Hepatocyte (in vitro differentiated cells): ENCODE data around the gene ARSA. TPM values are rescaled to one million over a fixed set of nuclear protein-coding genes. Genes with fewer than 3 reads are reported as not detected.

Source experiments
- DNase-seq: peaks from one replicate; pipeline ENCODE4 v3.0.0-alpha.2; 2016; ENCODE audit warnings: low spot score
- H2AFZ ChIP-seq: fragments of 200-600 bp; sonication (generic); 2 replicates; pipeline ENCODE4 v1.6.0; 2016; ENCODE audit warnings: antibody characterized with exemption, mild to moderate bottlenecking
- H3K27ac ChIP-seq: fragments of 200-600 bp; sonication (generic); 2 replicates; pipeline ENCODE4 v1.5.1; 2016; ENCODE audit warnings: mild to moderate bottlenecking
- H3K27me3 ChIP-seq: fragments of 200-600 bp; sonication (generic); 2 replicates; pipeline ENCODE4 v1.6.1; 2016
- H3K36me3 ChIP-seq: fragments of 200-600 bp; sonication (generic); replicated peaks from 2 replicates; pipeline ENCODE4 v1.5.1; 2016; ENCODE audit warnings: low read depth; ENCODE audit not compliant: insufficient read depth
- H3K4me1 ChIP-seq: fragments of 200-600 bp; sonication (generic); 2 replicates; pipeline ENCODE4 v1.5.1; 2016; ENCODE audit warnings: mild to moderate bottlenecking, moderate library complexity; ENCODE audit not compliant: insufficient read depth
- H3K4me2 ChIP-seq: fragments of 200-600 bp; sonication (generic); 2 replicates; pipeline ENCODE4 v1.6.0; 2016
- H3K4me3 ChIP-seq: fragments of 200-600 bp; sonication (generic); 2 replicates; pipeline ENCODE4 v1.5.1; 2016; ENCODE audit warnings: mild to moderate bottlenecking
- H3K79me2 ChIP-seq: fragments of 200-600 bp; sonication (generic); 2 replicates; pipeline ENCODE4 v1.6.0; 2017; ENCODE audit warnings: mild to moderate bottlenecking
- H3K9me2 ChIP-seq: fragments of 200-600 bp; sonication (generic); replicated peaks from 2 replicates; pipeline ENCODE4 v1.6.0; 2017; ENCODE audit warnings: mild to moderate bottlenecking; ENCODE audit not compliant: insufficient read depth
- H3K9me3 ChIP-seq: fragments of 200-600 bp; sonication (generic); 2 replicates; pipeline ENCODE4 v1.5.1; 2016; ENCODE audit warnings: low read depth, mild to moderate bottlenecking
- H4K20me1 ChIP-seq: fragments of 200-600 bp; sonication (generic); 2 replicates; pipeline ENCODE4 v1.6.0; 2016; ENCODE audit warnings: mild to moderate bottlenecking; ENCODE audit not compliant: insufficient read depth, poor library complexity, severe bottlenecking
- CTCF ChIP-seq: fragments of 200-600 bp; sonication (generic); IDR thresholded peaks from 2 replicates; pipeline ENCODE4 v1.5.1; 2016; ENCODE audit warnings: antibody characterized with exemption, mild to moderate bottlenecking; ENCODE audit not compliant: poor library complexity
- EZH2 ChIP-seq: fragments of 200-600 bp; sonication (generic); IDR thresholded peaks from 2 replicates; pipeline ENCODE4 v1.6.1; 2016; ENCODE audit warnings: antibody characterized with exemption, mild to moderate bottlenecking, borderline replicate concordance
- EZH2phosphoT487 ChIP-seq: fragments of 200-600 bp; sonication (generic); IDR thresholded peaks from one replicate; pipeline ENCODE4 v1.6.1; 2018; ENCODE audit warnings: antibody characterized with exemption, mild to moderate bottlenecking, low read depth, moderate library complexity; ENCODE audit not compliant: unreplicated experiment, severe bottlenecking
- WGBS: methylation state at CpG from one replicate; pipeline ENCODE4 v1.1.6; 2016; ENCODE audit warnings: low lambda C conversion rate; ENCODE audit errors: missing lambda C conversion rate; 5-methylcytosine and 5-hydroxymethylcytosine counted together
- polyA plus RNA-seq: library from polyadenylated mRNA; unstranded; fragments of >200 nt; fragmentation: Nextera tagmentation; extraction: Ambion mirVana; gene quantifications from 2 replicates; pipeline ENCODE4 v1.2.1, GENCODE V29; 2016
- small RNA-seq: library from RNA; depleted of rRNA; stranded (forward); fragments of <200 nt; gene quantifications from one replicate; pipeline ENCODE3, GENCODE V24; 2014
- total RNA-seq: library from RNA; depleted of rRNA; stranded (reverse); fragments of >200 nt; gene quantifications from 2 replicates; pipeline ENCODE4 v1.2.3, GENCODE V29; 2014

ARSA gene
- total and polyA plus RNA-seq, 2 experiments from 2014 or later: 20.6 to 31.3 TPM

GRCh38 chr22:50576070-50576469 lies 51.9 kb downstream of the ARSA start:
- TF ChIP-seq EZH2 (no peak), CTCF (no peak), EZH2phosphoT487 (no peak)
- Histone ChIP-seq H3K27me3 (no peaks in the 10 kb centered on the region), H3K4me2 (no peak overlapping the region), H3K4me1 (no peaks in the 10 kb centered on the region), H3K4me3 (no peak overlapping the region), H3K27ac (no peak overlapping the region), H3K9me2 (no peaks in the 10 kb centered on the region), H3K79me2 (peaks cover 3% of the 10 kb centered on the region), H3K9me3 (no peaks in the 10 kb centered on the region), H2AFZ (no peak overlapping the region), H3K36me3 (no peaks in the 10 kb centered on the region), H4K20me1 (peaks cover 3% of the 10 kb centered on the region)
- 75% methylated on average over 5 of the region's 5 CpGs for WGBS
- DNase-seq: no peak

- H3K36me3 ChIP-seq: no peaks in the 10 kb centered on the region
- H3K9me2 ChIP-seq: no peaks in the 10 kb centered on the region
- H4K20me1 ChIP-seq: peaks cover 3% of the 10 kb centered on the region
- no peak overlapping the region for H3K27ac ChIP-seq
- no peak for DNase-seq
- WGBS: 97% methylated on average over 8 of the region's 8 CpGs
- H3K27me3 ChIP-seq: no peaks in the 10 kb centered on the region
- H3K9me3 ChIP-seq: no peaks in the 10 kb centered on the region
- no peaks in the 10 kb centered on the region for H3K79me2 ChIP-seq
- no peak overlapping the region for H3K4me2 ChIP-seq
- TF ChIP-seq EZH2phosphoT487 (no peak), CTCF (no peak), EZH2 (no peak)
- H3K4me1 ChIP-seq: no peaks in the 10 kb centered on the region
- H2AFZ ChIP-seq: no peak overlapping the region
- no peak overlapping the region for H3K4me3 ChIP-seq
Measured at GRCh38 chr22:50575426-50575941, 52.5 kb downstream of the ARSA start.

Small RNA genes within 50 kb of the gene (small RNA-seq; reads per million reads assigned to genes)
- not detected for gene RF00019

Other genes with a start within 250 kb of the ARSA start
- gene SBF1, start 153.1 kb downstream of the ARSA start, total RNA-seq: 26.1 and 34.5 TPM in 2 replicates
- gene SBF1, start 153.1 kb downstream of the ARSA start, polyA plus RNA-seq: 38.0 and 49.5 TPM in 2 replicates
- 3.0 and 4.1 TPM in 2 replicates for gene ADM2, start 146.6 kb downstream of the ARSA start, total RNA-seq
- gene ADM2, start 146.6 kb downstream of the ARSA start, polyA plus RNA-seq: 5.0 and 5.1 TPM in 2 replicates
- gene MIOX, start 141.3 kb downstream of the ARSA start, total RNA-seq: not detected in 2 replicates
- not detected in 2 replicates for gene MIOX, start 141.3 kb downstream of the ARSA start, polyA plus RNA-seq
- gene LMF2, start 120.5 kb downstream of the ARSA start, total RNA-seq: 22.4 and 32.8 TPM in 2 replicates
- gene LMF2, start 120.5 kb downstream of the ARSA start, polyA plus RNA-seq: 97.6 and 128 TPM in 2 replicates
- 24.4 and 25.6 TPM in 2 replicates for gene NCAPH2, start 119.9 kb downstream of the ARSA start, total RNA-seq
- gene NCAPH2, start 119.9 kb downstream of the ARSA start, polyA plus RNA-seq: 40.6 and 48.0 TPM in 2 replicates
- gene SCO2, start 102.6 kb downstream of the ARSA start, total RNA-seq: 2.0 and 4.1 TPM in 2 replicates
- gene SCO2, start 102.6 kb downstream of the ARSA start, polyA plus RNA-seq: 9.7 and 11.2 TPM in 2 replicates
- 36.6 and 46.4 TPM in 2 replicates for gene TYMP, start 98.1 kb downstream of the ARSA start, total RNA-seq
- gene TYMP, start 98.1 kb downstream of the ARSA start, polyA plus RNA-seq: 85.7 and 105 TPM in 2 replicates
- 0.92 and 1.7 TPM in 2 replicates for gene KLHDC7B, start 82.3 kb downstream of the ARSA start, total RNA-seq
- gene KLHDC7B, start 82.3 kb downstream of the ARSA start, polyA plus RNA-seq: 0.75 and 1.4 TPM in 2 replicates
- not detected in 2 replicates for gene SYCE3, start 65.2 kb downstream of the ARSA start, total RNA-seq
- gene SYCE3, start 65.2 kb downstream of the ARSA start, polyA plus RNA-seq: 1.4 and 1.5 TPM in 2 replicates
- 24.8 and 27.5 TPM in 2 replicates for gene CPT1B, start 49.7 kb downstream of the ARSA start, total RNA-seq
- gene CPT1B, start 49.7 kb downstream of the ARSA start, polyA plus RNA-seq: 64.0 and 80.1 TPM in 2 replicates
- gene CHKB, start 45.3 kb downstream of the ARSA start, total RNA-seq: 54.9 and 57.4 TPM in 2 replicates
- 89.7 and 125 TPM in 2 replicates for gene CHKB, start 45.3 kb downstream of the ARSA start, polyA plus RNA-seq
- gene MAPK8IP2, start 27.4 kb downstream of the ARSA start, total RNA-seq: 1.0 and 1.6 TPM in 2 replicates
- gene MAPK8IP2, start 27.4 kb downstream of the ARSA start, polyA plus RNA-seq: 3.8 and 4.0 TPM in 2 replicates
- 2.4 and 2.9 TPM in 2 replicates for gene SHANK3, start 44.7 kb upstream of the ARSA start, total RNA-seq
- 1.9 and 2.6 TPM in 2 replicates for gene SHANK3, start 44.7 kb upstream of the ARSA start, polyA plus RNA-seq
- not detected in 2 replicates for gene ACR, start 110.1 kb upstream of the ARSA start, total RNA-seq
- gene ACR, start 110.1 kb upstream of the ARSA start, polyA plus RNA-seq: not detected in 2 replicates
- gene RABL2B, start 155.5 kb upstream of the ARSA start, total RNA-seq: 11.3 and 12.3 TPM in 2 replicates
- 31.0 and 36.8 TPM in 2 replicates for gene RABL2B, start 155.5 kb upstream of the ARSA start, polyA plus RNA-seq